CD4-positive, alpha-beta T cell treated with Interleukin-15 for 4 hours (primary cell): ENCODE results near the gene DUS1L.

Source experiments
- DNase-seq: peaks from one replicate; pipeline ENCODE4 v3.0.0-alpha.2; 2020; ENCODE audit warnings: low spot score

Gene DUS1L

DNA sequence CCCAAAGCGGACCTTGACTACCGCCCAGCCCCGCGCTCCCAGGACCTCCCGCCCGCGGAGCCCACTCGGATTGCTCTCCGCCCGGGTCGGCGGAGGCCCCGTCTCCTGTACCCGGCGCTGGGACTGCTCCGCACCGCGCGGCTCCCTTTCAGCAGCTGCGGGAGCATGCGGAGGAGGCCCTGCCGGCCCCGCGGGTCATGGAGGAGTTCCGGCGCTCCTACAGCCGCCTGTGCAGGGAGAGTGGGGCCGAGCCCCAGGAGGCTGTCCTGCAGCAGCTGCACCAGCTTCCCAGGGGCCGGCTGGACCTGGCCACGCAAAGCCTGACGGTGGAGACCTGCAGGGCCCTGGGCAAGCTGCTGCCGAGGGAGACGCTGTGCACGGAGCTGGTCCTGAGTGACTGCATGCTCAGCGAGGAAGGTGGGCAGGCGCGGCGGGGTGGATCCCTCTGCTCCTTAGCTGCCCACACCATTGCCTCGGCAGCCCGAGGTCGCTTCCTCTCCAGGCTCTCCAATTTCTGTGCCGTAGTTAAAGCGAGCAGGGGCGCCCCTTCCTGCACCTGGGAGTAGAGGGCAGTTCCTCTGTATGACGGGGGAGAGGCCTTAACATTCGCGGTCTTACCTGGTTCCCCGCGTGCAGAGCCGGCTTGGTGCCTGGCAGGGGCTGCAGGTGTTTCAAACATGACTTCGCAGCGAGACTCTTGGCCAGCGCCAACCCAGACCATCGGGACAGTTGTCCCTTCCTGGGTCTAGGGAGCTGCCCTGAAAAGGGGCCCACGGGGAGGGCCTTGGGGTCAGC lies 42.0 kb downstream of the DUS1L start:
- DNase-seq: no peak

DNA sequence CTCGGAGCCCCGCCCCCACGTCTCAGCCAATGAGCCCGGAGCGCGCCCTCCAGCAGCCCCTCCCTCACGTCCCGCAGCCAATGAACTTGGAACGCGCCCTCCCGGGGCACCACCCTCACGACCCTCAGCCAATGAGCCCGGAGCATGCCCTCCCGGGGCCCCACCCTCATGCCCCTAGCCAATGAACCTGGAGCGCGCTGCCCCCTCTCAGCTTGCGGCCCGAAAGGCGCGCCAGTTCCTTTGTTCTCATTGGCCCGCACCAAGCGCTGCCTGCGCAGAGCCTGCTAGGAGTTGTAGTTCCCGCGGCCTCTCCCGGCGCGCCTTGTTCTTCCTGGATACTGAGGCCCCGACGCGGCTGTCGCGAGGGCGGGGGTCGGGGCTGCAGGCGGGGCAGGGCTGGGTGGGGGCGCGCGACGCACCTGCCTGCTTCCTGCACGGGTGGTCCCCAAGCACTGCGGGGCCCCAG lies 42.6 kb downstream of the DUS1L start, which contains the start of gene LRRC45:
LRRC45 (plus strand) TSS at position 325 of the 466 bp plus-strand sequence. CDS start 339 bp downstream, outside the sequence.
- DNase-seq: peak; percentile 100

DNA sequence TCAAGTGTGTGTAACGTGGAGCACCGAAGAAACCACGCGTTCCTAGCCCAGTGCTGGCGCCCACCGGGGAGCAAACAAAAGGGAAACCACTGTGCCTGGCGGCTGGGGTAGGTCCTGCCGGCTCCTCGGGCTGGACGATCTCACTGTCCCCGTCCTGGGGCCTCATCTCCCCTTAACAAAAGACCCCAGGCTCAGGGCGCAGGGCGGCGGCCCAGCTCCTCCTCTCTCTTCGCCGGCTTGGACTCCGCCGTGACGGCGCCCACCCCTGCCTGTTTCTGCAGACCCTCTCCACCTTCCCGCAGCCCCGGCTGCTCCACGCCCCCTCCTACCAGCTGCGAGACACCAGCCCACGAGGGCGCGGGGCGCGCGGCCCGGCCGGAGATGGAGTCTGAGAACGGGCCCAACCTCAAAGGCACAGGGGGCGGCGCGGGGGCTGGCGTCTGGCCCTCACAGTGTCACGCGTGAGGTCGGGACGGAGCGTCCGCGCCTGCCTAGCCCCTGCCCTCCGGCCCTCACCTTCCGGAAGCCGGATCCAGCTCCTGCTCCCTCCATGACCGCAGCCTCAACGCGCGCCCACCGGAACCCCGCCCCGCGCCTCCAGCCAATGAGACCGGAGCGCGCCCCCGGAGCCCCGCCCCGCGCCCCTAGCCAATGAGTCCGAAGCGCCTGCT lies 43.2 kb downstream of the DUS1L start, which contains the start of gene CENPX:
CENPX (minus strand) TSS at position 569 of the 671 bp plus-strand sequence; CDS start at position 552, 17 bp downstream.
- no peak for DNase-seq

DNA sequence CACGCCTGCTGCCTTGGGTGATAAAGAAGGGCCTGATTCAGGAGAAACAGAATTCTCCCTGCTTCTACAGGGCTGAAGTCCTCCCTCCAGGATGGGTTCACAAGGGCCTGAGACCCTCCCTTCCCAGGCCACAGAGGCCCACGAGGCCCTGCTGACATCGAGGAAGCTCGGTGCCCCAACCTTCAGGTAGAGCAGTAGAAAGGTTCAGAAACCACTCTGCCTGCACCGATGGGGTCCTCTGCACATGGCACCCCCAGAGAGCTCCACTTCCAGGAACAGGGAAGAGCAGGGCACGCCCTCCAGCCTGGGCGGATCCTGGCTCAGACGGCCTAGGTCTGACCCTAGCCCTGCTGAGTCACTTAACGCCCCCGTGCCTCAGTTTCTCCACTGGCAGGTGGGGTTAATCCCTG lies 43.7 kb downstream of the DUS1L start:
- DNase-seq: no peak

DNA sequence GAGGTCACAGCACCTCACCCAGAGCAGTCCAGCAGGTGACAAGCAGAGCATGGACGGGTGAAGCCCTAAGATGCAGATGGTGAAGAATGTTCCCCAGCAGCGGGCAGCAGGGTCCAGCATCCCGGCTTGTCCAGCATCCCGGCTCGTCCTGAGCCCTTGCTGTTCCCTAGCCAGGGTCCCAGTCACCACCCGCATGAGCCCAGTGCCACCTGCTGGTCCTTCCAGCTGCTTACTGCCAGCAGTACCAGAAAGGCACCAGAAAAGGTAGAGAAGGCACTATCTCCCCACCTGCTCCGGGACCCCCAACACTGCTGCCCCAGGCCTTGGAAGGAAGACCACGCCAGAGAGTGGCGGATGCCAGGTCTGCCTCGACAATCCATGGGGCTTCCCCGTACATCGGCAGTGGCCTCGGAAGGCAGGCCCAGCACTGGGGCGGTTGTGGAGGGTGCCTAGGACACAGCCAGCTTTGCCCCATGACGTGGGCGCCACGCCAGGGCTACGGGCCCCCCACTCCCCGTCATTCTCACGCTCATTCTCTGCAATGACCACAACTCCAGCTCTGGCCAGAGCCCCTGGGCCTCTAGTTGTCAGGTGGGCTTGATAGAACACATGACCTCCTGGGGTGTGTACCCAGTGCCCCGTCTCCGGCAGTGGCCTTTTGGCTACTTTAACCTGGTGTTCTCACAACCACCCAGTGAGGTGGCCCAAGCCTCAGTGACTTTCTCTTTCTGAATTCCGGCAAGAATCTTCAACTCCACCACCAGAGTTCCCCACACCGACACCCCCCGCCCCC lies 44.3 kb downstream of the DUS1L start:
- DNase-seq: peak; percentile 53

DNA sequence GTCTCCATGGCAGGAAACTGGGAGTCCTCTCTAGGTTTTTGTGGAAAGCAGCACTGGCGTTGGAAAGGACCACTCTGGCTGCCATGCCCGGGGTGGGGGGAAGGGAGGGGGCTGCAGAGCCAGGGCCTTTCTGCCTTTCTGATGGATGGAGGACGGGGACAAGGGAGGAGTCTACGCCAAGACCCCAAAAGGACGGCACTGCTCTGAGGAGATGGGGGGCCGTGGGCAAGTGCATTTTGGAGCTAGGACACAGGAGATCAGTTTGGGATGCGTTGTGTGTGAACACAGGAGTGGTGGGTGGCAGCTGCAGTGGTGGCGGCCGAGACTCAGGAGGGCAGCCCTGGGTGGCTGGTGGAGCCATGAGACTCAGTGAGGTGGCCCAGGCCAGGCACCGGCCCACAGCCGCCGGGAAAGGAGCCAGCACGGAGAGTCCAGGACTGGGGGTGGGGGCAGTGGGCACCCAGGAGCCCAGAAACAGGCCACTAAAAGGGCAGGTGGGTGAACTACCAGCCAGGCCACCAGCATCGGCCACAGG lies 45.0 kb downstream of the DUS1L start:
- DNase-seq: no peak

DNA sequence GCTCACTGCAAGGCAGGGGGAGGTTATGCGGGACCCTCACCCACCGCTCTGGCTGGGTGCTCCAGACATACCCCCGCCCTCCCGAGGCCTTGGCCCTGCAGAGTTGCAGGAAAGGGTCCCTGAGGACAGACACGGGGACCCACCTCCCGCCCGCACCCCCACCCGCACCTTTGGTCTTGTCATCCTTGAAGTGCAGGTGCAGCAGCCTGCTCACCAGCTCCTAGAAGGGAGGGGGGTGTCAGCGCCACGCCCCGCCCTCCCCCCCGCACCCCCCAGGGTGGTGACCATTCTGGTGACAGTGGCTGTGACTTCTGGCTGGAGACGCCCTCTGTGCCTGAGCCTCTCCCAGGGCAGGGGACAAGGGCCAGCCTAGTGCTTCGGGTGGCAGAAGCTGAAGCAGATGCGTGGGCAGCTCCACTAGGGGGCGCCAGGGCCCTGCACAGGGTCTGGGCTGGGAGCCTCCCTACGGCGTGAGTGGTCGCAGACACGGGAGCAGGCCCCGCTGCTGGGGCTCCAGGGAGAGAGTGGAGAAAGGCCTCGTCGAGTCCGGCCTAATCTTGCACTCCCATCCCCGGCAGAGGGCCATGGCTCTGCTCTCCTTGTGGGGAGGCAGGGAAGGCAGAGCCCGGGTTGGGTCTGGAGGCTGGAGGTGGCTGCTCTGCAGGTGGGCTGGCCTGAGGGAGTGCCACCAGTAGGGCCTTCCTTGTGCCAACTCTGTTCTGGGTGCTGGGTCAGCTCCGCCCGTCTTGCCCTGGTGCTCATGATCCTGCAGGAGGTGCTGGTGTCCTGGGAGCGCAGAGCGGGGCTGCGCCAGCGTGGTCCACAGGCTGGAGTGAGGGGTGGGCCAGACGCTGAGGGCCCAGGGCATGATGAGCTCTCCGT lies 45.7 kb downstream of the DUS1L start:
- peak; percentile 55 for DNase-seq

DNA sequence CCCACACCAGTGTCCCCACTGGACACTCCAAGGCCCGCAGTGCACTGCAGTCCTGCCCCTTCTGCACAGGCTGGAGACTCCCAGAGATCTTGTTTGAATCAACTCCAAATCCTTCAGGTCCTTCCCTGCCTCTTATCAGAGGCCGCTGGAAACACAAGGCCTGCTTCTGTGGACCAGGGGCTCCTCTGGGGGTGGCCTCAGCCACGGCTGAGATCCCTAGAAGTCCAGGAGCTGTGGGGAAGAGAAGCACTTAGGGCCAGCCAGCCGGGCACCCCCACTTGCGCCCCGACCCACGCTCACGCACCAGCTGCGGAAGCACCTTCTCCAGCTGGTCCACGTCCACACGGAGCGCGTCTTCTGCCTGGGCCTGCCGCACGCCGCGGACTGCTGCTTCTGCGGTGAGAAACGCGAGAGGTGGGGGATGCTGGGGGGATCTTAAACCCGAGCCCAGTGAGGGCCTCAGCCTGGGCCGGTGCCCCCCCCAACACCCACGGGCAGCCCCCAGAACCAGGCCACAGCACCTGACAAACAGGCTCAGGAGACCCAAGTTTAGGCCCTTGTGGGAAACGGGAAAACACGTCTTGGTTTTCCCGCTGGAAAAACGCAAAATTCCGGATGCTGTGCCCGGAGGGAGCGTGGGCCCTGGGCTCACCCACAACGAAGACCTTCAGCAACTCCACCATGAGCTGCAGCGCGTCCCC lies 46.5 kb downstream of the DUS1L start:
- DNase-seq: no peak

DNA sequence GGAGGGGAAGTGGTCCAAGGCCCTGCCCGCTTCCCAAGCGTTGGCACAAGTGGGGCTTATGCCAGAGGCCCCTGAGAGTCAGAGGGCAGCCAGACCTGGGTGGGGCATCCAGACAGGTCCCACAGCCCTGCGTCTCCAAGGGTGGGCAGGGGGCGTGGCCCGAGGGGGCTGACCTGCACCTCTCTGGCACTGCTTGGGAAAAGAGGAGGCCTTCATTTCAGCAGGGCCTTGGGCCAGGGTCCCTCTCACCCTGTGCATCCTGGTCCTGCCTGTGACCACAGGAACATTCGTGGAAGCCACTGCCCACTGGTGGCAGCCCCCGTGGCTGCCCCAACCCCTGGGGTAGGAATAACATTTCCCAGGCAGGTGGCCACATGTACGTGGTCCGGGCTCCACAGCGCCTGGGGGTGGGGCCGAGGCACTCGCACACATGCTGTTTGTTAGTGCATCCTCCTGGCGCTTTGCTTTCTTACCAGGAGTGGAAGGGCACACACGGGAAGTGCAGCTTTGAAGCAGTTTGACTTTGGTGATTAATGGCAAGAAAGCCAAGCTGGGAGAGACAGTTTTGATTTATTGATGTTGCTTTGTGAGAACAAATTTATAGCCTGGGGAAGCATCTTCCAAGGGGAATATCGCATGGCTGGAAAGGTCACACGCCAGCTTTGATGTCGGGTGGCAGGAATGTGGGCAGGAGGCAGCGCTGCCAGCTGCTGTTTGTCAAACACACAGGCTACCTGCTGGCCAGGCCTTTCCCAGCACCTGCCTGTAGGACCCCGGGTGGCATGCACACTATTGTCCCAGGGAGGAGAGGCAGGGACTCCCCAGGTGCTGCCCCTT lies 47.2 kb downstream of the DUS1L start:
- DNase-seq: no peak

DNA sequence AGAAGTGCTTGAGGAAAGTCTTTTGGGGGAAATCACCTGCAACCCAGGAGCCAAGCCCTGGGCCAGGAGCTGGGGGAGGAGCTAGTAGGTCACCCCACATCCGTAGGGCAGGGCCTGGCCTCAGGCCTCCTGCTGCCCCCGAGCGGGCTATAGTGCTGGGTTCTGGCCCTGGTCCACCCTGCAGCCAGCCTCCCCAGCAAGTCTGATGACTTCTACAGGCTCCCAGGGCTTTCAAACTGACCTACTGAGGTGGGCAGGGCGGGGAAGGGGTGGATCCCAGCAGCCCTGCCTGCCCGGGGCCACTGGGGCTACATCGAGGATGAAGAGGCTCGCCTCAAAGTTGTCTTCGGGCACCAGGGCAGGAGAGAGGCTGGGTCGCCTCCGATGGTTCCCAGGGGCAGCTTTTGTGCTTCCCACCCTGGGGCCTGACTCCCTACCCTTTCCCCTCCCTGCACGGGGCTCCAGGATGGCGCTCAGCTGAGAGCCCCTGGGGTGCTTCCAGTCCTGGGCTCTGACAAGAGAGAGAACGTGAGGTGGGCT lies 47.9 kb downstream of the DUS1L start:
- DNase-seq: no peak

DNA sequence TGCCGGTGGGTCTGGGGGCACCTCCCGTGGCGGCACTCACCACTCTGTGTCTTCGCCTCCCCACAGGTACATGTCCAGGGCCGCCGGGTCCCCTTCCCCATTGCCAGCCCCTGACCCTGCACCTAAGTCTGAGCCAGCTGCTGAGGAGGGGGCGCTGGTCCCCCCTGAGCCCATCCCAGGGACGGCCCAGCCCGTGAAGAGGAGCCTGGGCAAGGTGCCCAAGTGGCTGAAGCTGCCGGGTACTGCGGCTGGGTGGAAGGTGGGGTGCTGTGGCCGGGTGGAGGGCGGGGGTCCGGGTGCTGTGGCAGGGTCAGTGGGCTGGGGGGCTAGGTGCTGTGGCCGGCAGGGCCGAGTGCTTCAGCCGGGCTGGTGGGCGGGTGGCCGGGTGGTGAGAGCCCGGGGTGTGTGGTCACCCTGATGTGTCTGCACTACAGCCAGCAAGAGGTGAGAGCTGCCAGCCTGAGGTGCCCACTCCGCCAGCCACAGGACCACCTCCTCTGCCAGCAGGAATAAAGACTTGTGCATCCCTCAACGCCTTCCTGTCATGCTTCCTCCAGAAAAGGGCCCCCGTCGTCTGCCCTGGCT lies 48.6 kb downstream of the DUS1L start:
- DNase-seq: no peak

DNA sequence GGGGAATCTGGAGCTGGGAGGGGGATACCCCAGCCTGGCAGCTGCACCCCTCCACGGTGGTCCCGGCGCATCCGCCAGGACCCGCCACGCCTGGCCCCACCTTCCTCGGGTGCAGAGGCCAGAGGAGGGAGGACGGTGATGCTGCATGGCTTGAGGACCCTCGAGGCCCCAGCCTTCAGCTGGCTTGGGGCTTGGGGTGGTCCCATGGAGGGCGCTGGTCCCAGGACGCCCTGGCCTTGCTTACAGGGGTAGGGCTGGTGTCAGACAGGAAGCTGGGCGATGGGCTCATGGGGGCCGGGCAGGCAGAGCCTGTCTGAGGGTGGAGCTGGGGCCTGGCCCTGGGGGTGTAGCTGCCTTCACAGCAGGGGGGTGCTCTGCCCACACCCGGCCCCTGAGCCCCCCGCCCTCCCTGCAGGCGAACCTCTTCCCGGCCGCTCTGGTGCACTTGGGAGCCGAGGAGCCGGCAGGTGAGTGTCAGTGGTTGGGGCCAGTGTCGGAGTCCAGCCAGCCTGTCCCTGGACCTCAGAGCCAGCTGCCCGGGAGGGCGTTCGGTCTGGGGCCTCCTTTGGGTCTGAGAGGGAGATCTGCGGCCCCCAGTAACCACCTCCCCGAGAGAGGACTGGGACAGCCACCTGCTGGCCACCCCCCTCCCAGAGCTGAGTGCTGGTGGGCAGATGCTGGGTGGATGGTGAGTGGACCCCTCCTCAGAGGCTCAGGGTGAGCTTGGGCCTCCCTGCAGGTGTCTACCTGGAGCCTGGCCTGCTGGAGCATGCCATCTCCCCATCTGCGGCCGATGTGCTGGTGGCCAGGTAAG lies 49.3 kb downstream of the DUS1L start:
- no peak for DNase-seq

DNA sequence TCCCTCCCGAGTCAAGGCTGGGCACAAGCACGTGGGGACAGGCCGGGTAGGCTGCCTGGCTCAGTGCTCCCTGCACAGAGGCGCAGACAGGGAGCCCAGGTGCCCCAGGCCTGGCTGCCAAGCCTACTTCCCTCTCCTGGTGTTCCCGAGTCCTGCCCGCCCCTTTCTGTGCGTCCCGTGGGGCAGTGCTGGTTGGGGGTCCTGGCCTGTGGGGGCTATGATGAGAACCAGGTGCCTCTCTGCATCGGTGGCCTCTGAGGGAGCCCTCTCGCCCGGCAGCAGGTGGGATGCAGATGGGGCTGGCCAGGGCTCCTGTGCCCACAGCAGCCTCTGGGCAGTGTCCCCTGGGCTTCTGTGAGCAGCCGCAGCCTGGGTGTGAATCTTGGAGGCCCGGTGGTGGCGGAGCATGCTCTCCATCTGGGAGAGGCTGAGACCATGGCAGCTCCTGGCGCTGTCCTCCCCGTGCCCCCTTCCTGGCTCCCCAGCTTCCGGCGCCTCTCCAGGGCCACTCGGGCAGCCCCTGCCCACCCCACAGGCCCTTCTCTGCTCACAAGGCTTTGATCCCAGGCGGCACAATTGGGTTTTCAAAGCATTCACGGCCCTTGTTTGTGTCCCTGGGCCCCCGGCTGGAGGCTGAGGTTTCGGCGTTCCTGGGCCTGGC lies 50.2 kb downstream of the DUS1L start:
- DNase-seq: no peak

DNA sequence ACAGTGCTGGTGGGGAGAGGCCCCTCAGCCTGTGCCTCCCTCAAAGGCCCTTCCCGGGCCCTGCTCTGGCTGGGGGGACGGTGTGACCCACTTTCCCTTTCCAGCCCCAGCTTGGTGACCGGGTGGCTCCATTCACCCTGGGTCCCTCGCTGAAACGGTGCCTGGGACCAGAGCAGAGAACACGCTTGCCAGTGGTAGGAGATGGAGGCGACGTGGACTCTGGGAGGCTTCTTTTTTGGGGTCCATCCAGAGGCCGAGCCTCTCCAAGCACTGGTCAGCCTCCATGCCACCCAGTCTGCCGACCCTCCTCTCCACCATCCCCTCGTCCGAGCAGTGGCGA lies 50.7 kb downstream of the DUS1L start:
- no peak for DNase-seq

DNA sequence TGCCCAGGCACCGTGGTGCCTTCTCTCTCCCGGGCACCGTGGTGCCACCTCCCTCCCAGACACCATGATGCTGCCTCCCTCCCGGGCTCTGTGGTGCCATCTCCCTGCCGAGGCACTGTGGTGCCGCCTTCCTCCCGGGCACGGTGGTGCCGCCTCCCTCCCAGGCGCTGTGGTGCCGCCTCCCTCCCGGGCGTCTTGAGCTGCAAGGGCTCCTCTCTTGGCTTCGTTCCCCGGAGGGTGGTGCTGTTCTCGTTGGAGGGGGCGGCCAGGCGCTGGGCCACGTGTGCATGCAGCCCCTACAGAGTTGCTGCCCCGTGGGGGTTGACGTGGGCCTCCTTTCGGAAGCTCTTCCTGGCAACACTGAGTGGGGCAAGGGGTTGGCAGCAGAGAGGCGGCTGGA lies 51.2 kb downstream of the DUS1L start:
- DNase-seq: no peak

DNA sequence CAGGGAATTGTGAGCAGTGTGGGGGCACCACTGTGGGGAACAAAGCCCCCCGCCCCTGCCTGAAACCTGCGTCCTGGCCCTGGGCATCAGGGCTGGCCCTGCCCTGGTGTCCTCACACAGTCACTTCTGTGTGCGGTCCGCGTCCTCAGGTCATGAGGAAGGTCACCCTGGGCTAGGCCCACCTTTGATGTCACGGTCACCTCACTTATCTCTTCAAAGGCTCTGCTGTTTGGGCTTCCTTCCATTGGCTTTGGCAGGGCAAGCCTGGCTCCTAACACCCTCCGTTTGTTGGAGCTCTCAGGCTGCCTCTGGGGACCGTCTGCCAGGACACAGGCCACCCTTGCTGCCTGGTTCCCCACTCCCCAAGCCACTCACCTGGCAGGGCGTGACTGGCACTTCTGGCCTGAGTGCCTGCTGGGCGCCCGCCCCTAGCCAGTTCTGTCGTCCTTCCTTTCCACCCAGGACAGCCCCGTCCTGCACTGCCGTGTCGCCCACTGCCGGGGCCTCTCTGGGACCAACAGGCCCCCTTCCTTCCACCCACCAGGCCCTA lies 51.8 kb downstream of the DUS1L start:
- DNase-seq: no peak

DNA sequence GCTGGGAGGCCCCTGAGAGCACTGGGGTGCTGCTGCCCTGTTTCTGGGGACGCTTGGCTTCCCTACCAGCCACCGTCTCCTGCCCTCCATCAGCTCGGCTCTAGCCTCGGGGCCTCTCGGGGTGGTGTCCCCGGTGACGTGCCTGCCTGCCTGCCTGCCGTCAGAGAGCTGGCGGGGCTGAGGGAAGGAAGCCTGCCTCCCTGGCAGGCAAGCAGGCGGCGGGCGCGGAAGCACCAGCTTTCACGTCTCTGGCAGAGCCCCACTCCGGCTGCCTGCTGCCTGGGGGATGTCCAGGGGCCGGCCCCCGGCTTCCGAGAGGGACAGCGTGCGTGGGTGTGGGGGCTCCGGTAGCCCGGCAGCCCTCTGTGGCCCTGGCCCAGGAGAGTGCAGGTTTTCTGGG lies 52.3 kb downstream of the DUS1L start:
- DNase-seq: no peak
